Measurements from ENCODE around the gene PHF2.

PHF2 gene

GRCh38 chr9:93678199-93679019, 102.0 kb downstream of the PHF2 start:
- DNase-seq (ENCODE audit: low read depth in 2 of 2): no peak

GRCh38 chr9:93679536-93680442, 103.4 kb downstream of the PHF2 start:
- DNase-seq (ENCODE audit: low read depth in 2 of 2): no peak

- DNase-seq (ENCODE audit: low read depth in 2 of 2): no peak
Observed at GRCh38 chr9:93680443-93681268, 104.3 kb downstream of the PHF2 start.

- no peak for DNase-seq (ENCODE audit: low read depth in 2 of 2)
Observed at GRCh38 chr9:93681269-93682154, 105.1 kb downstream of the PHF2 start.

- DNase-seq (ENCODE audit: low read depth in 2 of 2): peak; percentile 14 to 17
Observed at GRCh38 chr9:93682155-93682968, 106.0 kb downstream of the PHF2 start.

GRCh38 chr9:93683331-93684134, 107.1 kb downstream of the PHF2 start:
- DNase-seq (ENCODE audit: low read depth in 2 of 2): no peak

- DNase-seq (ENCODE audit: low read depth in 2 of 2): no peak
Observed at GRCh38 chr9:93684161-93684765, 107.9 kb downstream of the PHF2 start.

GRCh38 chr9:93684806-93685543, 108.6 kb downstream of the PHF2 start:
- DNase-seq (ENCODE audit: low read depth in 2 of 2): no peak

GRCh38 chr9:93686127-93686879, 109.9 kb downstream of the PHF2 start:
- no peak for DNase-seq (ENCODE audit: low read depth in 2 of 2)

GRCh38 chr9:93686880-93687236, 110.5 kb downstream of the PHF2 start:
- no peak for DNase-seq (ENCODE audit: low read depth in 2 of 2)

- DNase-seq (ENCODE audit: low read depth in 2 of 2): no peak
Observed at GRCh38 chr9:93690618-93691017, 114.2 kb downstream of the PHF2 start.

- DNase-seq (ENCODE audit: low read depth in 2 of 2): no peak
Observed at GRCh38 chr9:93693129-93693528, 116.7 kb downstream of the PHF2 start.

GRCh38 chr9:93697352-93698139, 121.2 kb downstream of the PHF2 start:
- DNase-seq (ENCODE audit: low read depth in 2 of 2): no peak

- DNase-seq (ENCODE audit: low read depth in 2 of 2): no peak
Observed at GRCh38 chr9:93698140-93698908, 121.9 kb downstream of the PHF2 start.

- DNase-seq (ENCODE audit: low read depth in 2 of 2): no peak
Observed at GRCh38 chr9:93699650-93700049, 123.3 kb downstream of the PHF2 start.
